Measurements from ENCODE around the gene SLTM.
"Not testable (repeated sequence)": the region's sequence is repeated elsewhere in the genome, so short reads cannot be mapped to it uniquely, and the experiment has no call there.

The SLTM gene

DNA sequence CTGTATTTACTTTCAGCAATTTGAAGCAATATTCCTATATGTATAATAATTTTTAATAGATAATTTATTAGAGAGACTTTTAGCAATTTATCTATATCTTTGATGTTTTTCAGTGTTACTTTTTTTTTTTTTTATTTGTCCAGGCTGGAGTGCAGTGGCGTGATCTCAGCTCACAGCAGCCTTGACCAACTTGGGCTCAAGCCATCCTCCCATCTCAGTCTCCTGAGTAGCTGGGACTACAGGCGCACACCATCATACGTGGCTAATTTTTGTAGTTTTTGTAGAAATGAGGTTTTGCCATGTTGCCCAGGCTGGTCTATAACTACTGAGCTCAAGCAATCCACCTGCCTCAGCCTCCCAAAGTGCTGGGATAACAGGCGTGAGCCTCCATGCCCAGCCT lies 25.3 kb upstream of the SLTM start:
- no peak overlapping the region for H3K9ac ChIP-seq (ENCODE audit: low read depth in 1 of 2, low read length in 2 of 2)
- peaks cover 3 to 4% of the 10 kb centered on the region in 2 donors for H3K4me1 ChIP-seq (ENCODE audit: control insufficient read depth in 2 of 2, insufficient read depth in 2 of 2, low read length in 2 of 2)
- H3K9me3 ChIP-seq (ENCODE audit: control insufficient read depth in 2 of 2, low read length in 2 of 2), result no peaks in the 10 kb centered on the region
- H3K4me3 ChIP-seq (ENCODE audit: low read length in 2 of 2), result no peak overlapping the region
- no peaks in the 10 kb centered on the region for H3K27me3 ChIP-seq (ENCODE audit: control insufficient read depth in 2 of 2, insufficient read depth in 2 of 2, low read length in 2 of 2)
- no peak overlapping the region for H3K27ac ChIP-seq (ENCODE audit: low read depth in 2 of 2, low read length in 2 of 2)
- H3K36me3 ChIP-seq (ENCODE audit: control insufficient read depth in 2 of 2, insufficient read depth in 2 of 2, low read length in 2 of 2), result no peaks in the 10 kb centered on the region

DNA sequence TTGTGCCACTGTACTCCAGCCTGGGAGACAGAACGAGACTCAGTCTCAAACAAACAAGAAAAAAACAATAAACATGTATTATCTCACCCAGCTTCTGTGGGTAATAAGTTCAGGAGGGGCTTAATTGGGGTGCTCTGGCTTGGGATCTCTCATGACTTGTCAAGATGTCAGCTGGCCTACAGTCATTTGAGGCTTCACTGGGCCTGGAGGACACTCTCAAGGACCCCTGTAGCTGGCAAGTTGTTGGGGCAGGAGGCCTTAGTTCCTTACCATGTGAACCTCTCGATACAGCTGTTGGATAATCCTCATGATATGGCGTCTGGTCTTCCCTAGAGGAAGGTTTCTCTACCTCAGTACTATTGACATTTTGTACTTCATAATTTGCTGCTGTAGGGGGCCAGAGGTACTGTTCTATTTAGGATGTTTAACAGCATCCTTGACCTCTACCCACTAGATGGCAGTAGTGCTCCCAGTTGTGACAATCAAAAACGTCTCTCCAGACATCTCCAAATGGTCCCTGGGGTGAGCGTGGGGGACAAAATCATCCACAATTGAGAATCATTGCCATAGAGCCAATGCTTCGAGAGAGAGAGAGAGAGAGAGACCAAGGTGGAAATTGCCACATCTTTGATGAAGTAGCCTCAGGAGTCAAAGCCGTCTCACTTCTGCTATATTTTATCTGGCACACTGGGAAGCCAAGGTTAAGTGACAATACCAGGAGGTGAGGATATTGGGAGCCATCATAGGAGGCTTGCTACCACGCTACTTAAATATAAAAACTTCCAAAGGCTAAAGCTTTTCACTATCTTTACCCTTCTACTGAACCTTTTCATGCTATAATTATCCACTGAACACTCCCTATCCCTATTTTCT lies 23.9 kb upstream of the SLTM start:
- H3K4me1 ChIP-seq (ENCODE audit: control insufficient read depth in 2 of 2, insufficient read depth in 2 of 2, low read length in 2 of 2), result peaks cover 0 to 3% of the 10 kb centered on the region in 2 donors
- H3K27ac ChIP-seq (ENCODE audit: low read depth in 2 of 2, low read length in 2 of 2), result no peak overlapping the region
- no peak overlapping the region for H3K9ac ChIP-seq (ENCODE audit: low read depth in 1 of 2, low read length in 2 of 2)
- H3K9me3 ChIP-seq (ENCODE audit: control insufficient read depth in 2 of 2, low read length in 2 of 2), result no peaks in the 10 kb centered on the region
- H3K36me3 ChIP-seq (ENCODE audit: control insufficient read depth in 2 of 2, insufficient read depth in 2 of 2, low read length in 2 of 2), result no peaks in the 10 kb centered on the region
- no peak overlapping the region for H3K4me3 ChIP-seq (ENCODE audit: low read length in 2 of 2)
- no peaks in the 10 kb centered on the region for H3K27me3 ChIP-seq (ENCODE audit: control insufficient read depth in 2 of 2, insufficient read depth in 2 of 2, low read length in 2 of 2)

DNA sequence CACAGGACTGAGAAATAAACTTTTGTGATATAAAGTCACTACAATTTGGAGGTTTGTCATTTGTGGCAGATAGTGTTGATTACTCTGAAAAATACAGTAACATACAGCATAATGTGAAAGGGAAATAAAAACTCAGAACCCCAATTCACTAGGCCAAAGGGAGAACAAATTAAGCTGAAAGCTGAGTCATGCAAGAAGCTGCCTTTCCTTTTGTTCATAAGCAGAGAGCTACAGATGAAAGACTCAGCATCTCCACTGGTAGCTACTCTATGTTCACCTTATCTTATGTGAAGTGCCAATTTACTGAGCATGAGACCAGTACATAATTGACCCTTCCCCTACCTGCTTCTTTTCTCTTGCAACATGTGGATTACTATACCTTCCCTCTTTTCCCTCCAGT lies 19.3 kb upstream of the SLTM start:
- Histone ChIP-seq H3K36me3 (ENCODE audit: control insufficient read depth in 2 of 2, insufficient read depth in 2 of 2, low read length in 2 of 2) (no peaks in the 10 kb centered on the region), H3K4me1 (ENCODE audit: control insufficient read depth in 2 of 2, insufficient read depth in 2 of 2, low read length in 2 of 2) (peaks cover 3 to 6% of the 10 kb centered on the region in 2 donors), H3K27ac (ENCODE audit: low read depth in 2 of 2, low read length in 2 of 2) (no peak overlapping the region), H3K27me3 (ENCODE audit: control insufficient read depth in 2 of 2, insufficient read depth in 2 of 2, low read length in 2 of 2) (no peaks in the 10 kb centered on the region), H3K9ac (ENCODE audit: low read depth in 1 of 2, low read length in 2 of 2) (no peak overlapping the region), H3K4me3 (ENCODE audit: low read length in 2 of 2) (no peak overlapping the region), H3K9me3 (ENCODE audit: control insufficient read depth in 2 of 2, low read length in 2 of 2) (no peaks in the 10 kb centered on the region)

DNA sequence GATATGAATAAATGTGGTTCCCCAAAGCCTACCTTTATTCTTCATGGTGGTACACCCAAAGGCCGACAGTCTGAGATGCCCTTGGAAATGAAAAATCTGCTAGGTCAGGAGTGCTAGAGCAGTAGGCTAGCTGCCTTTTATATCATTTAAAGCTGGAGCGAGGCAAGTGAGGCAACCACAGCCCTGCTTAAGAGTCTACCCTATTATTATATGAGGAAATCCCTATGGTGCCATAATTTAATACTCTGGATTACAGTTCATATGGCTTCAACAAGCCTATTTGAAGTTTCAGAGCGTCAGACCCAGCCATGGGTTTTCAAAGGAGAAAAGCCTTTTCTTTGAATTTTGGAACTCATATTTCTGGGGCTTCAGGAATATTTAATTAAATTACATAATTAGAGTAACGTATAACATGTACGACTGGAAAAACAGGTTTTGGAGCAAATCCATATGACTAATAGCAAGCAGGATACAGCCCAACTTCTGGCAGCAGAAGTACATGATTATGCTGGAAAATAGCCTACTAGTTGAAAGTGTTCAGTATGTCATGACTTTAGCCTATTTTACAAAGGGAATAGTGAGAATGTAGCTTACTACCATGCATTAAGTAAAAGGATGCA lies 18.0 kb upstream of the SLTM start:
- no peak overlapping the region for H3K27ac ChIP-seq (ENCODE audit: low read depth in 2 of 2, low read length in 2 of 2)
- H3K4me1 ChIP-seq (ENCODE audit: control insufficient read depth in 2 of 2, insufficient read depth in 2 of 2, low read length in 2 of 2), result peaks cover 0 to 6% of the 10 kb centered on the region in 2 donors
- no peaks in the 10 kb centered on the region for H3K36me3 ChIP-seq (ENCODE audit: control insufficient read depth in 2 of 2, insufficient read depth in 2 of 2, low read length in 2 of 2)
- H3K4me3 ChIP-seq (ENCODE audit: low read length in 2 of 2), result no peak overlapping the region
- no peaks in the 10 kb centered on the region for H3K9me3 ChIP-seq (ENCODE audit: control insufficient read depth in 2 of 2, low read length in 2 of 2)
- H3K27me3 ChIP-seq (ENCODE audit: control insufficient read depth in 2 of 2, insufficient read depth in 2 of 2, low read length in 2 of 2), result no peaks in the 10 kb centered on the region
- H3K9ac ChIP-seq (ENCODE audit: low read depth in 1 of 2, low read length in 2 of 2), result no peak overlapping the region

DNA sequence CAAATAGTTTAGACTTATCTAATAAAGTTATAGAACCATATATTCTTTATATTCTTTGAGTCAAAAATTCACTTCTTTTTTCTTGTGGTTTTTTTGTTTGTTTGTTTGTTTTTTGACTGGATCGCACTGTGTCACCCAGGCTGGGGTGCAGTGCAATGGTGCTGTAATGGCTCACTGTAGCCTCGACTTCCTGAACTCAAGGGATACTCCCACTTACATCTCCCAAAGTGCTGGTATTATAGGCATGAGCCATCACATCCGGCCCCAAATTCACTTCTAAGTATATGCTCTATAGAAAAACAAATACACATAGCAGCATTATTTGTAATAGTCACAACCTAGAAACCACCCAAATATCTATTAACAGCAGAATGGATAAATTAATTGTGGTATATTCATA lies 13.7 kb upstream of the SLTM start:
- H3K27me3 ChIP-seq (ENCODE audit: control insufficient read depth in 2 of 2, insufficient read depth in 2 of 2, low read length in 2 of 2), result no peaks in the 10 kb centered on the region
- H3K4me3 ChIP-seq (ENCODE audit: low read length in 2 of 2), result no peak overlapping the region

DNA sequence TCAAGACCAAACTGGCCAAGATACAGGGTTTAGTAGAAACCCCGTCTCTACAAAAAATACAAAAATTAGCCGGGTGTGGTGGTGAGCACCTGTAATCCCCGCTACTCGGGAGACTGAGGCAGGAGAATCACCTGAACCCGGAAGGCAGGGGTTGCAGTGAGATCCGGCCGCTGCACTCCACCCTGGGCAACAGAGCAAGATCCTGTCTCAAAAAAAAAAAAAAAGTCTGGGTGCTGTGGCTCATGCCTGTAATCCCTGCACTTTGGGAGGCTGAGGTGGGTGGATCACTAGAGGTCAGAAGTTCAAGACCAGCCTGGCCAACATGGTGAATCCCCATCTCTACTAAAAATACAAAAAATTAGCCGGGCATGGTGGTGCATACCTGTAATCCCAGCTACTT lies 1.5 kb upstream of the SLTM start:
- Histone ChIP-seq H3K27ac (ENCODE audit: low read depth in 2 of 2, low read length in 2 of 2) (peak overlapping the region in 1 of 2 donors; percentile 99), H3K4me1 (ENCODE audit: control insufficient read depth in 2 of 2, insufficient read depth in 2 of 2, low read length in 2 of 2) (peaks cover 3 to 21% of the 10 kb centered on the region in 2 donors)
- not testable (repeated sequence) for H3K9ac ChIP-seq (ENCODE audit: low read depth in 1 of 2, low read length in 2 of 2); H3K4me3 ChIP-seq (ENCODE audit: low read length in 2 of 2); H3K27me3 ChIP-seq (ENCODE audit: control insufficient read depth in 2 of 2, insufficient read depth in 2 of 2, low read length in 2 of 2); H3K9me3 ChIP-seq (ENCODE audit: control insufficient read depth in 2 of 2, low read length in 2 of 2); H3K36me3 ChIP-seq (ENCODE audit: control insufficient read depth in 2 of 2, insufficient read depth in 2 of 2, low read length in 2 of 2)

More for the DNA sequence above, 13.7 kb upstream of the SLTM start:
- Histone ChIP-seq H3K9me3 (ENCODE audit: control insufficient read depth in 2 of 2, low read length in 2 of 2) (no peaks in the 10 kb centered on the region), H3K36me3 (ENCODE audit: control insufficient read depth in 2 of 2, insufficient read depth in 2 of 2, low read length in 2 of 2) (no peaks in the 10 kb centered on the region), H3K27ac (ENCODE audit: low read depth in 2 of 2, low read length in 2 of 2) (no peak overlapping the region), H3K9ac (ENCODE audit: low read depth in 1 of 2, low read length in 2 of 2) (no peak overlapping the region), H3K4me1 (ENCODE audit: control insufficient read depth in 2 of 2, insufficient read depth in 2 of 2, low read length in 2 of 2) (peaks cover 0 to 5% of the 10 kb centered on the region in 2 donors)

DNA sequence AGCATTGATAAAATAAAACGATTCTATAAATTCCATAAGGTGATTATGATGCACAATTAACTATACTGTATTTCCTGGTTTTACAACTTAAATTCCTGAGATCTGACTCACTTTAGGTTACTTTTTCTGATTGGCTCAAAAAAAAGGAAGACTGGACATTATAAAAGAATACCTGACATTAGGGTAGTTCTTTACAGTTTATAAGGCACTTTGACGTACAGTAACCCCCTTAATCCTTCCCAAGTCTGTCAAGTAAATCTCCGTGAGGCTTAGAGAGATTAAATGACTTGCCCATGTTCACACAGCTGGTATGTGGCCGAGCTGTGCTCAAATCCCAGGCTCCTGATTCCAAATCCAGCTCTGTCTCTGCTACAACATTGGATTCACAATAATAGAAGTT lies 1.0 kb upstream of the SLTM start:
- Histone ChIP-seq H3K27me3 (ENCODE audit: control insufficient read depth in 2 of 2, insufficient read depth in 2 of 2, low read length in 2 of 2) (no peaks in the 10 kb centered on the region), H3K36me3 (ENCODE audit: control insufficient read depth in 2 of 2, insufficient read depth in 2 of 2, low read length in 2 of 2) (peaks cover 4 to 6% of the 10 kb centered on the region in 2 donors), H3K4me3 (ENCODE audit: low read length in 2 of 2) (peak overlapping the region; percentile 98 to 99), H3K9ac (ENCODE audit: low read depth in 1 of 2, low read length in 2 of 2) (peak overlapping the region; percentile 88 to 100), H3K27ac (ENCODE audit: low read depth in 2 of 2, low read length in 2 of 2) (peak overlapping the region; percentile 99), H3K4me1 (ENCODE audit: control insufficient read depth in 2 of 2, insufficient read depth in 2 of 2, low read length in 2 of 2) (peaks cover 3 to 21% of the 10 kb centered on the region in 2 donors), H3K9me3 (ENCODE audit: control insufficient read depth in 2 of 2, low read length in 2 of 2) (no peaks in the 10 kb centered on the region)

DNA sequence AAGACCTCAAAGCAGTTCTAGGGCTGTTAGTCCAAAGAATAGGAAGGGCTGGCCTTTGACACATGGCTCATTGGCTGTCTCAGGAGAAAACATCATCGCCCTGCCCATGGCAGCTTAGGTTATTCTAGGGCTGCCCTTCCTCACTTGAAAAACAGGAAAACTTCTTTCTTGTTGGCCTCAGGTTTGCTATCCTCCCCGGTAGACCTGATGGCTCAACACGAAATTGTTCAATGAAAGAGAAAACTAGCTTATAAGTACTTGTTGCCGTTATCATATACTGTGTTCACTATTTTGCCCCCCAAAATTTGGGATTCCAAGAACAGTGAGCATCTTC lies 602 bp upstream of the SLTM start:
- H3K27me3 ChIP-seq (ENCODE audit: control insufficient read depth in 2 of 2, insufficient read depth in 2 of 2, low read length in 2 of 2), result no peaks in the 10 kb centered on the region
- H3K4me1 ChIP-seq (ENCODE audit: control insufficient read depth in 2 of 2, insufficient read depth in 2 of 2, low read length in 2 of 2), result peaks cover 3 to 21% of the 10 kb centered on the region in 2 donors
- peak overlapping the region; percentile 88 to 100 for H3K9ac ChIP-seq (ENCODE audit: low read depth in 1 of 2, low read length in 2 of 2)
- peaks cover 5 to 6% of the 10 kb centered on the region in 2 donors for H3K36me3 ChIP-seq (ENCODE audit: control insufficient read depth in 2 of 2, insufficient read depth in 2 of 2, low read length in 2 of 2)
- no peaks in the 10 kb centered on the region for H3K9me3 ChIP-seq (ENCODE audit: control insufficient read depth in 2 of 2, low read length in 2 of 2)
- peak overlapping the region; percentile 98 to 99 for H3K4me3 ChIP-seq (ENCODE audit: low read length in 2 of 2)
- H3K27ac ChIP-seq (ENCODE audit: low read depth in 2 of 2, low read length in 2 of 2), result peak overlapping the region; percentile 99

DNA sequence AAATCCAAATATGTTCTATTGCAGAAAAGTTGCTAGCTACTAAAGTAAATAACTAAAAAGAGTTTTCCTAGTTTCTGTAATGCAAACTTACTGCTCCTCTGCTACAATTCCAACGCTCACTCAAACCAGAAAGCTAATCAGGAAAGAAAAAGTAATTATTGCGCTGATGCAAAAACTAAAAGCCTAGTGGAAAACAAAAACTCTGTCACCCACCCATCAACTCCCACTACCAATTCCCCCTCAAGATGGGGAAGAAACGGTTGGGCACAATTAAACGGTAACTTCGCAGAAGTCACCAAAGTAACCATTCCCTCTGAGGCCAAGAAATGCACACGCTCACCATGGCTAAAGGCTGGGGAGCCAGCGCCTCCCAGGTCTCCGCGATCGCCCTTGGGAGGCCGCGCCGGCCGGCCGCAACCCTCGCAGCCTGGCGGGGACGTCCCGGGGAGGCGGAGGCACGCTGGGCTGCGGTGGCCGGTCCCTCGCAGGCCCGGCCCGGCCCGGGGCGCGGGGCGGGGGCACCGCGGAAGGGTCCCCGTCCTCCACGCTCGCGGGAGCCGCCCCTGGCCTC lies 684 bp downstream of the SLTM start:
- Histone ChIP-seq H3K9me3 (ENCODE audit: control insufficient read depth in 2 of 2, low read length in 2 of 2) (no peaks in the 10 kb centered on the region), H3K4me1 (ENCODE audit: control insufficient read depth in 2 of 2, insufficient read depth in 2 of 2, low read length in 2 of 2) (peaks cover 3 to 21% of the 10 kb centered on the region in 2 donors)

DNA sequence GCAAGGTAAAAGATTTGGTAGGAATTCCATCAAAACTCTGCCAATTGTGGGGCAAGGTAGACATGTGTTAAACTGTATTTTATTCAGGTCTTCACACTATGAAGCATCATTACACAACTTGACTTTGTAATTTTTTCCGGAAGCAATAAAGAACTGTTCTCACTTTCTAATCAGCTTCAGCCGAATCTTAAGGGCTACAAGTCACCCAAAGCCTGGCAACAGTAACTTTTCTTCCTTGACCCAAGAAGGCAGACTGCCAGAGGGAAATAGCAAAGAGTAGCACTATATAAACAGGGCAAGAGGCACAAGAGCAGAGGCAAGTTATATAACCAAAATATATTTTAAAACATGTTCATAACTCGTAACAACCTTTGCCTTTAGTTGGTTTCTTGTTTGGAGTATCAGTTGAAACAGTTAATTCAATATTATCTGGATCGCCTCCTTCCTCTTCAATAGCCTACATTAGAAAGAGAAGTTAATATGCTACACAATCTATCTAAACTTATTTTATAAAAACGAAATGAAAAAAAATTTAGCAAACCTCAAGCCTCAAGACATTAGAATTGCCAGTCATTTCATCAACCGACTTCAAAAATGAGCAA lies 1.4 kb downstream of the SLTM start:
- H3K27ac ChIP-seq (ENCODE audit: low read depth in 2 of 2, low read length in 2 of 2), result peak overlapping the region; percentile 99
- H3K9me3 ChIP-seq (ENCODE audit: control insufficient read depth in 2 of 2, low read length in 2 of 2), result no peaks in the 10 kb centered on the region
- H3K27me3 ChIP-seq (ENCODE audit: control insufficient read depth in 2 of 2, insufficient read depth in 2 of 2, low read length in 2 of 2), result no peaks in the 10 kb centered on the region
- H3K4me1 ChIP-seq (ENCODE audit: control insufficient read depth in 2 of 2, insufficient read depth in 2 of 2, low read length in 2 of 2), result peaks cover 3 to 21% of the 10 kb centered on the region in 2 donors
- peaks cover 19 to 22% of the 10 kb centered on the region in 2 donors for H3K36me3 ChIP-seq (ENCODE audit: control insufficient read depth in 2 of 2, insufficient read depth in 2 of 2, low read length in 2 of 2)
- H3K9ac ChIP-seq (ENCODE audit: low read depth in 1 of 2, low read length in 2 of 2), result peak overlapping the region; percentile 99 to 100
- H3K4me3 ChIP-seq (ENCODE audit: low read length in 2 of 2), result peak overlapping the region; percentile 98 to 99

More for the DNA sequence above, 684 bp downstream of the SLTM start:
- H3K27me3 ChIP-seq (ENCODE audit: control insufficient read depth in 2 of 2, insufficient read depth in 2 of 2, low read length in 2 of 2), result no peaks in the 10 kb centered on the region
- peak overlapping the region; percentile 99 to 100 for H3K9ac ChIP-seq (ENCODE audit: low read depth in 1 of 2, low read length in 2 of 2)
- peak overlapping the region; percentile 99 for H3K27ac ChIP-seq (ENCODE audit: low read depth in 2 of 2, low read length in 2 of 2)
- H3K36me3 ChIP-seq (ENCODE audit: control insufficient read depth in 2 of 2, insufficient read depth in 2 of 2, low read length in 2 of 2), result peaks cover 14 to 16% of the 10 kb centered on the region in 2 donors
- peak overlapping the region; percentile 98 to 99 for H3K4me3 ChIP-seq (ENCODE audit: low read length in 2 of 2)

Measured in mucosa of rectum (tissue), 2 donors.